ENCODE measurements around the gene EML5. TPM values are rescaled to one million over a fixed set of nuclear protein-coding genes. Genes with fewer than 3 reads are reported as not detected.

Gene EML5
- total RNA-seq, 1 experiment from 2014 or later, result 0.52 TPM

DNA sequence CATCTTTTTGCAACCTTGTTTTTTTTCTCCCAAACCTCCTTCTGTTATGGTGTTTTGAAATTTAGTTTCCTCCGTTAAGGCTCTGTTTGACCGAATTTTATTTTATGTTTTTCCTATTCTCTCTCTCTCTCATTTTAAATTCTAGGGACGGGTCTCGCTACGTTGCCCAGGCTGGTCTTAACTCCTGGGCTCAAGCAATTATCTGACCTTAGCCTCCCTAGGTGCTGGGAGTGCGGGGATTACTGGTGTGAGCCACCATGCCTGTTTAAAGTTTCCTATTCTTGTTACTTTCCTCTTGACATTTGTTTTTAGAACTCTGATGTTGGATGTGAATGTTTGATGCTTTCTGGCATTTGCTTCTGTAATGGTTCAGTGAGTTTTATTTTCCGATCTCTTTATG lies 228.9 kb downstream of the EML5 start:
- TF ChIP-seq, protein P1, sequence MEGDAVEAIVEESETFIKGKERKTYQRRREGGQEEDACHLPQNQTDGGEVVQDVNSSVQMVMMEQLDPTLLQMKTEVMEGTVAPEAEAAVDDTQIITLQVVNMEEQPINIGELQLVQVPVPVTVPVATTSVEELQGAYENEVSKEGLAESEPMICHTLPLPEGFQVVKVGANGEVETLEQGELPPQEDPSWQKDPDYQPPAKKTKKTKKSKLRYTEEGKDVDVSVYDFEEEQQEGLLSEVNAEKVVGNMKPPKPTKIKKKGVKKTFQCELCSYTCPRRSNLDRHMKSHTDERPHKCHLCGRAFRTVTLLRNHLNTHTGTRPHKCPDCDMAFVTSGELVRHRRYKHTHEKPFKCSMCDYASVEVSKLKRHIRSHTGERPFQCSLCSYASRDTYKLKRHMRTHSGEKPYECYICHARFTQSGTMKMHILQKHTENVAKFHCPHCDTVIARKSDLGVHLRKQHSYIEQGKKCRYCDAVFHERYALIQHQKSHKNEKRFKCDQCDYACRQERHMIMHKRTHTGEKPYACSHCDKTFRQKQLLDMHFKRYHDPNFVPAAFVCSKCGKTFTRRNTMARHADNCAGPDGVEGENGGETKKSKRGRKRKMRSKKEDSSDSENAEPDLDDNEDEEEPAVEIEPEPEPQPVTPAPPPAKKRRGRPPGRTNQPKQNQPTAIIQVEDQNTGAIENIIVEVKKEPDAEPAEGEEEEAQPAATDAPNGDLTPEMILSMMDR (IDR thresholded peaks at IDR 0.05; ENCODE audit: unreplicated experiment), result no peak
- intact Hi-C loops (cut with micrococcal nuclease; ENCODE audit: unreplicated experiment), result no loop called here
- peak overlapping the region; percentile 68 for H3K27ac Mint-ChIP-seq (ENCODE audit: unreplicated experiment)
- peaks cover 32% of the 10 kb centered on the region for H3K36me3 Mint-ChIP-seq (ENCODE audit: insufficient read depth, unreplicated experiment)
- peak overlapping the region; percentile 78 for H3K4me3 Mint-ChIP-seq (ENCODE audit: low read depth, unreplicated experiment)
- H3K4me1 Mint-ChIP-seq (ENCODE audit: low read depth, unreplicated experiment), result peaks cover 9% of the 10 kb centered on the region
- H3K27me3 Mint-ChIP-seq (ENCODE audit: unreplicated experiment), result no peaks in the 10 kb centered on the region
- no peaks in the 10 kb centered on the region for H3K9me3 Mint-ChIP-seq (ENCODE audit: low read depth, unreplicated experiment)
- CTCF ChIA-PET, result no interaction called here
- DNase-seq, result no peak
- BruUV-seq (replicated peaks), result no TSS peak

DNA sequence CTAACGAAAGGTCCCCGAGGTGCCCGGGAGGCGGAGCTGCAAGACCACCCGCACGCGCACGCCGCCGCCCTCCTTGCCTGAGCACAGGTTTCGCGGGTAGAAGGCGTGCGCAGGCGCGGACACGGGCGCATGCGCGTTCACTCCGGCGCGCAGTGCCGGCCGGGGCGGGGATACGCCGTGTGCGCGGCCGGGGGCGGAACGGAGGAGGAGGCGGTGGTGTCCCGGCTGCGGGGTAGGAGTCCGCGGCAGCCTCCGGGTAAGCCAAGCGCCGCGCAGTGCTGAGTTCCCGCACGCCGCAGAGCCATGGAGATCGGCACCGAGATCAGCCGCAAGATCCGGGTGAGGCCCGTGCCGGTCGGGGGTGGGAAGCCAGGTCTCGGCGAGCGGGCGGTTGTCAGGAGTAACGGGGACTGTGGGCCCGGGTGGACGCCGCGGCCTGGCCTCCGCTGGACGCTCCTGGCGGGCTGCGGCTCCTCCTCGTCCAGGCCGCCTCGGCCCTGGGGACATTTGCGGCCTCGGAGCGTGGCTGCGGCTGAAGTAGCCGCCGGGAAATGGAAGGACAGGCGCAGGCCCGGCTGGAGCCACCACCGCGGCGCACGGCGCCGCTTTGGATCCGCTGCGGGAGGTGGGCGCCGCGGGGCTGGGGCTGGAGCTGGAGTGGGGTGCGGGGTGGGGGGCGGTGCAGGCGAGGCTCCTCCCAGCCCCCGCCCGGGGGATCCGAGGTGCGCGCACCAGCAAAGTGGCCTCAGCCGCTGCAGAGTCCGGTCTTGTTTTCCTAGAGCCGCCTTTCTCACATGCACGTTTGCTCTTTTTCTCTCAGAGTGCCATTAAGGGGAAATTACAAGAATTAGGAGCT lies 229.7 kb downstream of the EML5 start, which contains the start of gene ZC3H14:
Gene ZC3H14, plus strand, starts transcription at position 207 of the 856 bp plus-strand sequence. Its CDS starts 97 bp downstream, at position 304.
- H3K36me3 Mint-ChIP-seq (ENCODE audit: insufficient read depth, unreplicated experiment), result peaks cover 28% of the 10 kb centered on the region
- BruUV-seq (replicated peaks), result no TSS peak
- no peaks in the 10 kb centered on the region for H3K9me3 Mint-ChIP-seq (ENCODE audit: low read depth, unreplicated experiment)
- peak within 1 kb of the TSS; percentile 78 for H3K4me3 Mint-ChIP-seq (ENCODE audit: low read depth, unreplicated experiment)
- peak; percentile 89 for DNase-seq
- intact Hi-C loops (cut with micrococcal nuclease; ENCODE audit: unreplicated experiment), result no loop called here
- peaks cover 9% of the 10 kb centered on the region for H3K4me1 Mint-ChIP-seq (ENCODE audit: low read depth, unreplicated experiment)
- H3K27me3 Mint-ChIP-seq (ENCODE audit: unreplicated experiment), result no peaks in the 10 kb centered on the region
- CTCF ChIA-PET, result no interaction called here
- TF ChIP-seq, protein P1 (IDR thresholded peaks at IDR 0.05; ENCODE audit: unreplicated experiment), result no peak
- H3K27ac Mint-ChIP-seq (ENCODE audit: unreplicated experiment), result peak within 1 kb of the TSS; percentile 70

DNA sequence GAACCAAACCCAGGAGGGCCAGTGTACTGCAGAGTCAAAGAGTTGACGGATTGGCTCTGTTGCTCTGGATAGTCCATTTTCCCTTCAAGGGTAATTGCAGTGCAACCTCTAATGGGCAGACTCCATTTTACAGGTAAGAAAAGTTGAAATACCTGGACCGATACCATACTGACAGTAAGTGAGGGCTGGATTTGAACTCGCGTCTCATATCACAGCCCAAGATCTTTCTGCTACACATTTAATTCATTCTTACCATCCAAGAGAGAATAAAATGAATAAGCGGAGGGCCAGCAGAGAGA lies 230.3 kb downstream of the EML5 start:
- Mint-ChIP-seq H3K36me3 (ENCODE audit: insufficient read depth, unreplicated experiment) (peaks cover 27% of the 10 kb centered on the region), H3K4me1 (ENCODE audit: low read depth, unreplicated experiment) (peaks cover 9% of the 10 kb centered on the region), H3K27ac (ENCODE audit: unreplicated experiment) (peak overlapping the region; percentile 70), H3K9me3 (ENCODE audit: low read depth, unreplicated experiment) (no peaks in the 10 kb centered on the region), H3K27me3 (ENCODE audit: unreplicated experiment) (no peaks in the 10 kb centered on the region), H3K4me3 (ENCODE audit: low read depth, unreplicated experiment) (peak overlapping the region; percentile 78)
- DNase-seq, result no peak
- TF ChIP-seq, protein P1 (IDR thresholded peaks at IDR 0.05; ENCODE audit: unreplicated experiment), result no peak
- intact Hi-C loops (cut with micrococcal nuclease; ENCODE audit: unreplicated experiment), result no loop called here
- CTCF ChIA-PET, result no interaction called here
- no TSS peak for BruUV-seq (replicated peaks)

Other genes with a start within 250 kb of the EML5 start
- 10.0 and 10.6 TPM in 2 replicates for gene PTPN21, start 237.9 kb downstream of the EML5 start, total RNA-seq (2022)
- 58.5 and 69.3 TPM in 2 replicates for gene ZC3H14, start 229.9 kb downstream of the EML5 start, total RNA-seq (2022)
- gene TTC8, start 31.7 kb upstream of the EML5 start, total RNA-seq (2022), result 16.9 and 17.0 TPM in 2 replicates

All from Calu3 (cell line).